ENCODE data around the gene PSAPL1. TPM values are rescaled to one million over a fixed set of nuclear protein-coding genes. Genes with fewer than 3 reads are reported as not detected.

PSAPL1 gene
- total RNA-seq, 1 experiment from 2014 or later, result not detected

DNA sequence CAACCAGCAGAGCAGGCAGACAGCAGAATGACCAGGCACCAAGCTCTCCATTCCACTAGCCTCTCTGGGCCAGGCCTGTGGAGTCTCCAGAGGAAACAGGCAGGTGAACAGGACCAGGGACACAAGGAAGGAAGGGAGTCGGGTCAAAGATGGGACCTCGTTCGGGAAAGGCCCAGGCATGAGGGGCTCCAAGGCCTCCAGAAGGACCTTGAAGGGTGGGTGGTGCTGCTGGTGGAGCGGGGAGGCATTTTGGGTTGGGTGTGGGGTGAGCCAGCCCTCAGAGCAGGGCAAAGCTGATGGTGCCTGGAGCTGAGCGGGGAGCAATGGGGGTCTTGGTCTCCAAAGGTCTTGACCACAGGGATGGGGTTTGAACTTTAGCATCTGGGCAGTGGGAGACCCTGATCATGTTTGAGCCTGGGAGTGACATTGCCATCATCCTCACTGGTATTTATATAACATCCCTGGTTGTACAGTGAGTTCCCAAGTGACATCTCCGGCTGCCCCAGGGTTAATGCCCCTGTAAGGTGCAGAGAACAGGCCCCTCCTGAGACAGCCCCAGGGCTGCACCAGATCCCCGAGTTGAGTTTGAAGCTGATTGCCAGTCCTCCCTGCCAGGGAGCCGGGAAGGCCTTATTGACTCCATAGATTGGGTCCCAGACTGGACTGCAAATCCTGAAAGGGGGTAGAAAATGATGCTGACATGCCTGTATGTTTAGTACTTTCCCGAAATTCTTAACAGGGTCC is 52.7 kb downstream of the PSAPL1 start:
- DNase-seq (ENCODE audit: low read depth), result no peak

DNA sequence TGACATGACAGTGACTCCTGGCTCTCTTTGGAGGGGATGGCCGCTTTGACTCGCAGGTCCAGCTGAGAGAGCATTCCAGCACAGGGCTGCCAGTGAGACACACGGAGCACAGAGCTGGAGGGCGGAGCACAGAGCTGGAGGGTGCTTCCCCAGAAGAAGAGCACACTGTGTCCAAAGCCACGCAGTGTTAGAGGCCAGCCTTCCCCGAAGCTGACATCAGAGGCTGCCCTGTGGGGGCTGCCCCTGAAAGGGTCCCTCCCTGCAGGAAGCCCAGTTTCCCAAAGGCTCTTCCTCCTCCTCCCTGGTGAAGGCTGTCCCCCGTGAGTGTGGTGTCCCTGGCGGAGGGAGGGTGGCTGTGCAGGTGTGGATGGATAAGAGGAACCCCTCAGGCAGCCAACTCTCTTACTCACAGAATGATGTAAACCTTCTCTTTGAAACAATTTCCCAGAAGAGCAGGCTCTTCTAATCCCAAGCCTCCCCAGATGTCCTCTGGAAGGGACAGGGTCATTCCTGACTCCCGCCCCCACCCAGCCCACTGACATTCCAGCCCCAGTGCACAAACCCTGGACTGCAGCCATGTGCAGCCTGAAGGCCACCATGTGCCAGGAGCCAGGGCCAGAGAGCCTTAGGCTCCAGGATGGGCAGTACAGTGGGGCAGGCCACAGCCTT is 53.4 kb downstream of the PSAPL1 start:
- peak; percentile 22 for DNase-seq (ENCODE audit: low read depth)

Other genes with a start within 250 kb of the PSAPL1 start
- gene SORCS2, start 242.4 kb downstream of the PSAPL1 start, total RNA-seq (2014; rRNA removed; shearing (Covaris generic)), result 0.91 and 2.0 TPM in 2 replicates

Measured in Daoy (cell line).